ENCODE measurements around the gene TMCO4.

The TMCO4 gene

DNA sequence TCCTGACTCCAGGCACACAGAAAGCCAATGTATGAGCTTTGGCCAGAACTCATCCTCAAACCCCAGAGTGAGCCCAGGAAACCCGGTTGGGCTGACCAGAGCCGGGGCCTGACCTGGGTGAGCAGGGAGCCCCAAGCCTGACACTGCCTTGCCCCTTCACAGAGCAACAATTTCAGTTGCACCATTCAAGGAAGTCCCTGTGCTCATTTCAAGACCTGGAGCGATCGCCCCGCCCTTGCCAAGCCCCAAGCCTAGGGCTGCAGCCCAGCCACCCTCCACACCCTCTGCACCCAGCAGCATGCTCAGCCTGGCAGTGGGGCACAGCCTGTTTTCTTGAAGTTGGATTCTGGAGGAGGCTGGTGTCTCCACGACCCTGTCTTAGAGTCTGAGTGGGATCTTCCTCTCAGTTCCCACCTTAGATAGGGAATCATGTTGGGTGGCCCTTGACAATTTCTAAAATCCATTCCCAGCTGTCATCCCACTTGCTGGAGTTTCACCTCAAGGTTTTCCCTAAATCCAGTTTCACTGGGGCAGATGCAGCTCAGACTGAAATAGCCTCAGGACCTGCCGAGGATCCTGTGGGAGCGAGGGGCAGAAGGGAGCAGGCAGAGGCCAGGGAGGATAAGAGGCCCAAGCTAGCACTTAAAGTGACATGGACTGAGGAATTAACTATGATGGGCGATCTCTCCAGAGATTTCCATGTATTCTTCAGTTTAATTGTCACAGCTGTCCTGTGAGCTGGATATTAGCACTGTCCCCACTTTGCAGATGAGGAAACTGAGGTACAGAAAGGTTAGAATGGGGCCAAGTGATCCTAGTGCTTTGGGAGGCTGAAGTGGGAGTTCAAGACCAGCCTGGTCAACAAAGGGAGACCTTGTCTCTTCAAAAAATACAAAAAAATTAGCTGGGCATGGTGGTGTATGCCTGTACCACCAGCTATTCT, 153.1 kb downstream of the TMCO4 start:
- H4K20me1 ChIP-seq (ENCODE audit: insufficient read depth, low read length), result no peaks in the 10 kb centered on the region
- H2AFZ ChIP-seq (ENCODE audit: low read length), result no peak overlapping the region
- no peaks in the 10 kb centered on the region; the same call in 1 of the 2 replicates for H3K27me3 ChIP-seq (ENCODE audit: insufficient read depth, low read length)
- H3K4me2 ChIP-seq (ENCODE audit: low read length), result peak overlapping the region; percentile 71; the same call in 1 of the 2 replicates
- no peaks in the 10 kb centered on the region for H3F3A ChIP-seq (ENCODE audit: insufficient read depth, low read length)
- no peaks in the 10 kb centered on the region for H3K36me3 ChIP-seq (ENCODE audit: insufficient read depth, low read length)
- H3K4me1 ChIP-seq (ENCODE audit: insufficient read depth, low read length, severe bottlenecking), result peaks cover 37% of the 10 kb centered on the region
- no peaks in the 10 kb centered on the region for H3K9me3 ChIP-seq (ENCODE audit: low read length)
- peak overlapping the region; percentile 63 for H3K4me3 ChIP-seq (ENCODE audit: low read depth, low read length, poor library complexity, severe bottlenecking)
- no peaks in the 10 kb centered on the region for H3K79me2 ChIP-seq (ENCODE audit: insufficient read depth, low read length)
- no peak for TF ChIP-seq EZH2 (IDR thresholded peaks at IDR 0.05; ENCODE audit: borderline replicate concordance, low read length)
- TF ChIP-seq, protein P1, sequence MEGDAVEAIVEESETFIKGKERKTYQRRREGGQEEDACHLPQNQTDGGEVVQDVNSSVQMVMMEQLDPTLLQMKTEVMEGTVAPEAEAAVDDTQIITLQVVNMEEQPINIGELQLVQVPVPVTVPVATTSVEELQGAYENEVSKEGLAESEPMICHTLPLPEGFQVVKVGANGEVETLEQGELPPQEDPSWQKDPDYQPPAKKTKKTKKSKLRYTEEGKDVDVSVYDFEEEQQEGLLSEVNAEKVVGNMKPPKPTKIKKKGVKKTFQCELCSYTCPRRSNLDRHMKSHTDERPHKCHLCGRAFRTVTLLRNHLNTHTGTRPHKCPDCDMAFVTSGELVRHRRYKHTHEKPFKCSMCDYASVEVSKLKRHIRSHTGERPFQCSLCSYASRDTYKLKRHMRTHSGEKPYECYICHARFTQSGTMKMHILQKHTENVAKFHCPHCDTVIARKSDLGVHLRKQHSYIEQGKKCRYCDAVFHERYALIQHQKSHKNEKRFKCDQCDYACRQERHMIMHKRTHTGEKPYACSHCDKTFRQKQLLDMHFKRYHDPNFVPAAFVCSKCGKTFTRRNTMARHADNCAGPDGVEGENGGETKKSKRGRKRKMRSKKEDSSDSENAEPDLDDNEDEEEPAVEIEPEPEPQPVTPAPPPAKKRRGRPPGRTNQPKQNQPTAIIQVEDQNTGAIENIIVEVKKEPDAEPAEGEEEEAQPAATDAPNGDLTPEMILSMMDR (IDR thresholded peaks at IDR 0.05; ENCODE audit: low read length), result no peak
- H3K27ac ChIP-seq (ENCODE audit: low read depth, low read length, poor library complexity, severe bottlenecking), result no peak overlapping the region
- H3K9me2 ChIP-seq (ENCODE audit: low read depth, low read length), result no peaks in the 10 kb centered on the region
- H3K9ac ChIP-seq (ENCODE audit: low read length), result no peak overlapping the region; the same call in 1 of the 2 replicates

DNA sequence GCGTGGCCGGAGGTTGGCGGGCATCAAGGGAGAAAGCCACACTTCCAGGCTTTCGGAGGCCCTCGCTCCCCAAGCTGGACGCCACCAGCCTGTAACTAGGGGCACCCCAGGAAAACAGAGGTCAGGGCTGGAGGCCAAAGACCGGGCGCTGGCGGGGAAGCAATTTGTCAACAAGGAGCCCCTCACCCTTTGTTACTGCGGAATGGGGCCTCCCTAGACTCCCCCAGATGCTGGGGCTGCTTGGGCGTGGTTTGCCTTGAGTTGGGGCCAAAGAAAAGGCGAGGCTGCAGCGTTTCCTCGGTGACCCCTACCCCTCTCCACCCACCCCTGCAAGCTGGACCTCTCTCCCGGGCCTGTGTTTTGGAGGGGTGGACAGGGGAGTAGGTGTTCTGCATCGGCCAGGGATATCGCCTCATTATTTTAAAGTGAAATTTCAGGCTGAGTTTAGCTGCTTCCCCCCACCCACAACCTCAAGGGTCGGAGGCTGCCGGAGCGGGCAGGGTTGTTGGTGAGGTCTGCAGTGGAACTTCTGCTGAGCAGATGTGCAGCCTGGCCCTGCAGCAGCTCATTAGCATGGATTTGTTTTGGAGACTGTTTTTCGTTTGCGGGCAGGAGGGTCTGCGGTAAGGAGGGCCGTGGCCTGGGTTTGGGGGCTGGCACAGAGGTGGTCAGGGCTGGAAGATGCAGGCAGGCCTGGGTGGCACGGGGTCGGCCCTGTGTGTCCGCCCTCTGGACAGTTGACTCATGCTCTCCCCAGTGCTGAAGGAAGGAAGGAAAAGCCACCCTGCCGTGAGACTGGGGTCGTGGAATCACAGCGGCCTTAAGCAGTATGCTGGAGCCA, 154.1 kb downstream of the TMCO4 start:
- H3K9me3 ChIP-seq (ENCODE audit: low read length), result no peaks in the 10 kb centered on the region
- H3K4me2 ChIP-seq (ENCODE audit: low read length), result peak overlapping the region; percentile 71
- no peak overlapping the region for H3K27ac ChIP-seq (ENCODE audit: low read depth, low read length, poor library complexity, severe bottlenecking)
- peaks cover 37% of the 10 kb centered on the region for H3K4me1 ChIP-seq (ENCODE audit: insufficient read depth, low read length, severe bottlenecking)
- H3K9me2 ChIP-seq (ENCODE audit: low read depth, low read length), result no peaks in the 10 kb centered on the region
- peak overlapping the region; percentile 63 for H3K4me3 ChIP-seq (ENCODE audit: low read depth, low read length, poor library complexity, severe bottlenecking)
- H3K79me2 ChIP-seq (ENCODE audit: insufficient read depth, low read length), result no peaks in the 10 kb centered on the region
- H4K20me1 ChIP-seq (ENCODE audit: insufficient read depth, low read length), result no peaks in the 10 kb centered on the region
- H3K27me3 ChIP-seq (ENCODE audit: insufficient read depth, low read length), result no peaks in the 10 kb centered on the region; the same call in 1 of the 2 replicates
- H3F3A ChIP-seq (ENCODE audit: insufficient read depth, low read length), result no peaks in the 10 kb centered on the region
- no peaks in the 10 kb centered on the region for H3K36me3 ChIP-seq (ENCODE audit: insufficient read depth, low read length)
- TF ChIP-seq, protein P1 (IDR thresholded peaks at IDR 0.05; ENCODE audit: low read length), result no peak
- TF ChIP-seq EZH2 (IDR thresholded peaks at IDR 0.05; ENCODE audit: borderline replicate concordance, low read length), result no peak
- H3K9ac ChIP-seq (ENCODE audit: low read length), result peak overlapping the region; percentile 59
- no peak overlapping the region for H2AFZ ChIP-seq (ENCODE audit: low read length)

DNA sequence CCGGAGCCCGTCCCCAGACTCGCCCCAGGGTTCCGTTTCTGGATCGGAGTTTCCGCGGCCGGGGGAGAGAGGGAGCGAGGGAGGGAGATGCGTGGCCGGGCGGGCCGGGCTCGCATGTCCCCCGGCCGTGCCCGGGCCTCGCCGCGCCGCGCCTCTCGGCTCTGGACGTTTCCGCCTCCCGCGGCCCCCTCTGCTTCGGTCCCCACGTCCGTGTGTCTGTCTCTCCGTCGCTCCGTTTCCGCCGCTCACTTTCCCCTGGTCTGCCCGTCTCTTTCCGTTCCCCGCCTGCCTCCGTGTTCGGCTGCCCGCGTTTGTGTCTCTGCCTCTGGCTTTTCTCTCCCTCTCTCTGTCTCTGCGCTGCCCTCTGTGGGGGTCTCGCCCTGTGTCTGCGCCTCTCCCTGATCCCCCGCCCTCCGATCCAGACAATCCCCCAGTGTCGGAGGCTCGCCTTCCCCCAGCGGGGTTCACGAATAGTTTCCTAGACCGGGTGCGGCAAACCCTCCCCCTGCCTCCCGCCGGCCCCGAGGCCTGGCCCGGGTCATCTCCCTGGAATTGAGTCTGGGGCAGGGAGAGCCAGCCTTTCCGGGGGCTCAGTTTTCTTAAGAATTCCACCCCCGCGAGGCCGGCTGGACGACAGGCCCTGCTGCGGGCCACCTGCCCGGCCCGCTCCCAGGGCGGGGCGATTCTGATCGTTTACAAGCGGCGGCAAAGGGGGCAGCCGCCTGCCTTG, 154.9 kb downstream of the TMCO4 start:
- H3K4me1 ChIP-seq (ENCODE audit: insufficient read depth, low read length, severe bottlenecking), result peaks cover 37% of the 10 kb centered on the region
- H3K9me3 ChIP-seq (ENCODE audit: low read length), result no peaks in the 10 kb centered on the region
- no peaks in the 10 kb centered on the region for H4K20me1 ChIP-seq (ENCODE audit: insufficient read depth, low read length)
- no peaks in the 10 kb centered on the region for H3K79me2 ChIP-seq (ENCODE audit: insufficient read depth, low read length)
- no peaks in the 10 kb centered on the region for H3K36me3 ChIP-seq (ENCODE audit: insufficient read depth, low read length)
- no peak for TF ChIP-seq EZH2 (IDR thresholded peaks at IDR 0.05; ENCODE audit: borderline replicate concordance, low read length)
- TF ChIP-seq, protein P1 (IDR thresholded peaks at IDR 0.05; ENCODE audit: low read length), result no peak
- H3F3A ChIP-seq (ENCODE audit: insufficient read depth, low read length), result no peaks in the 10 kb centered on the region
- no peaks in the 10 kb centered on the region for H3K9me2 ChIP-seq (ENCODE audit: low read depth, low read length)
- H3K4me3 ChIP-seq (ENCODE audit: low read depth, low read length, poor library complexity, severe bottlenecking), result peak overlapping the region; percentile 63
- peak overlapping the region; percentile 71 for H3K4me2 ChIP-seq (ENCODE audit: low read length)
- H2AFZ ChIP-seq (ENCODE audit: low read length), result no peak overlapping the region
- H3K27ac ChIP-seq (ENCODE audit: low read depth, low read length, poor library complexity, severe bottlenecking), result no peak overlapping the region
- no peaks in the 10 kb centered on the region; the same call in 1 of the 2 replicates for H3K27me3 ChIP-seq (ENCODE audit: insufficient read depth, low read length)
- peak overlapping the region; percentile 59 for H3K9ac ChIP-seq (ENCODE audit: low read length)
